Pancreas (tissue), 10 donors: ENCODE results near the gene MRPL41. TPM values are rescaled to one million over a fixed set of nuclear protein-coding genes. Genes with fewer than 3 reads are reported as not detected.
"Not testable (repeated sequence)": the region's sequence is repeated elsewhere in the genome, so short reads cannot be mapped to it uniquely, and the experiment has no call there.

ENCODE experiments used
- ATAC-seq, 4 donors: fragments of 200-7000 bp; cut with Tn5 transposase; one replicate each; pipeline versions ENCODE4 v1.8.0 to v1.9.1; 2020; ENCODE audit warnings: mild to moderate bottlenecking in 4 of 4, moderate library complexity in 4 of 4
- DNase-seq, 6 donors: peaks; one replicate each; pipeline ENCODE4 v3.0.0-alpha.2; 2020
- FAIRE-seq: peaks from 2 replicates; lab custom pipeline; 2012; peaks lifted over from hg19 to GRCh38; lab: Jason Lieb, UNC
- H3K27ac ChIP-seq, 4 donors: fragments of 200-600 bp; sonication (generic); 1 replicate in 3 of 4; 2 replicates in 1 of 4; pipeline versions ENCODE4 v1.5.0 to v1.8.0; 2020
- H3K27me3 ChIP-seq, 4 donors: fragments of 200-600 bp; one replicate each; pipeline ENCODE4 v1.8.0; 2021
- H3K36me3 ChIP-seq, 3 donors: fragments of 200-600 bp; sonication (generic) in 1 of 3; one replicate each; pipeline versions ENCODE4 v1.5.0 to v1.8.0; 2020 to 2021
- H3K4me1 ChIP-seq, 3 donors: fragments of 200-600 bp; one replicate each; pipeline ENCODE4 v1.8.0; 2021
- H3K4me3 ChIP-seq, 4 donors: fragments of 200-600 bp; sonication (generic) in 2 of 4; one replicate each; pipeline versions ENCODE4 v1.5.0 to v1.8.0; 2020 to 2021
- H3K9me3 ChIP-seq, 4 donors: fragments of 200-600 bp; one replicate each; pipeline ENCODE4 v1.8.0; 2021
- WGBS, 2 donors: extraction: QIAGEN DNeasy Blood & Tissue Kit; methylation state at CpG; one replicate each; pipeline ENCODE4 v1.1.7; 2013; 5-methylcytosine and 5-hydroxymethylcytosine counted together
- intact Hi-C, 3 donors: fragments of 100-400 bp; cut with DNase I; formaldehyde crosslinking; loops; one replicate each; pipeline versions ENCODE4 v1.11.1 to v1.14.2; 2022
- polyA plus RNA-seq, 2 donors: library from polyadenylated mRNA; stranded (reverse); fragments of 200-250 nt; gene quantifications; one replicate each; pipeline ENCODE4 v1.2.3, GENCODE V29; 2013
- total RNA-seq, 6 donors: library from RNA; stranded (reverse); fragmentation: NEBNext Ultra II Directional in 4 of 6; extraction: Animal tissue kit (Norgen Biotek cat#: 25700) in 4 of 6; gene quantifications; one replicate each; pipeline versions ENCODE4 v1.2.1 to v1.2.4, GENCODE V29; 2021 to 2023
- TF ChIP-seq, protein P1 (sequence below), 4 donors: fragments of 200-600 bp; sonication (generic) in 3 of 4; IDR thresholded peaks; one replicate each; pipeline versions ENCODE4 v1.5.0 to v1.8.0; 2021; ENCODE audit warnings: antibody characterized with exemption in 4 of 4
- donor health status: healthy with polysubstance abuse.
- donor health status: DM: no; HTN: no; CAD: no; lungs with moderate emphysema.
- donor health status: DM: no; HTN: no; CAD: no.
- donor health status: control.
- donor health status: control.
- donor health status: Bipolar disorder and iron deficiency.
- donor health status: DM: yes; HTN: yes; CAD: no.
- donor health status: DM: no; HTN: no; CAD: no.
- donor health status: DM: no; HTN: no; CAD: no.
- donor health status: DM: yes; HTN: yes; CAD: no.

The MRPL41 gene
- total and polyA plus RNA-seq, 8 donors, result 16.6 to 74.1 (median 23.6) TPM

DNA sequence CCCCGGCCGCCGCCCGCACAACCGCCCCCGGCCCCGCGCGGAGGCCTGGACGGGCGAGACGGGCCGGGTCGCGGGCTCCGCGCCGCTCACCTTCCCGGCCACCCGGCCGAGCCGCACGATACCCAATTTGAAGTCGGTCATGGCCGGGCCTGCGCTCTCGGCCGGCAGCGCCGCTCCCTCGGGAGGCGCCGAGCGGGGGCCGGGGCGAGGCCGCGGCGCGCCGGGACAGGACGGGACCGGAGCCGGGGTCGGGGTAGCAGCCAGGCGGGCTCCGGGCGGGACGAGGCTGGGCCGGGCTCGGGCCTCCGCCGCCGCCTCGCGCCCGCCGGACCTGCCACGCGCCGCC, 38.4 kb downstream of the MRPL41 start:
- WGBS, 2 donors, result 0 to 1% methylated on average over 36 to 61 of the region's 61 CpGs
- peaks cover 0 to 11% (median 7%) of the 10 kb centered on the region in 3 donors for H3K36me3 ChIP-seq
- H3K27me3 ChIP-seq, result no peaks in the 10 kb centered on the region
- no peaks in the 10 kb centered on the region for H3K9me3 ChIP-seq
- intact Hi-C loops, result no loop called here
- ATAC-seq (no peak), DNase-seq (no peak), FAIRE-seq (no peak)
- peak overlapping the region; percentile 38 to 86 (median 57) for H3K4me3 ChIP-seq
- no peak overlapping the region for H3K27ac ChIP-seq
- TF ChIP-seq, protein P1, sequence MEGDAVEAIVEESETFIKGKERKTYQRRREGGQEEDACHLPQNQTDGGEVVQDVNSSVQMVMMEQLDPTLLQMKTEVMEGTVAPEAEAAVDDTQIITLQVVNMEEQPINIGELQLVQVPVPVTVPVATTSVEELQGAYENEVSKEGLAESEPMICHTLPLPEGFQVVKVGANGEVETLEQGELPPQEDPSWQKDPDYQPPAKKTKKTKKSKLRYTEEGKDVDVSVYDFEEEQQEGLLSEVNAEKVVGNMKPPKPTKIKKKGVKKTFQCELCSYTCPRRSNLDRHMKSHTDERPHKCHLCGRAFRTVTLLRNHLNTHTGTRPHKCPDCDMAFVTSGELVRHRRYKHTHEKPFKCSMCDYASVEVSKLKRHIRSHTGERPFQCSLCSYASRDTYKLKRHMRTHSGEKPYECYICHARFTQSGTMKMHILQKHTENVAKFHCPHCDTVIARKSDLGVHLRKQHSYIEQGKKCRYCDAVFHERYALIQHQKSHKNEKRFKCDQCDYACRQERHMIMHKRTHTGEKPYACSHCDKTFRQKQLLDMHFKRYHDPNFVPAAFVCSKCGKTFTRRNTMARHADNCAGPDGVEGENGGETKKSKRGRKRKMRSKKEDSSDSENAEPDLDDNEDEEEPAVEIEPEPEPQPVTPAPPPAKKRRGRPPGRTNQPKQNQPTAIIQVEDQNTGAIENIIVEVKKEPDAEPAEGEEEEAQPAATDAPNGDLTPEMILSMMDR (IDR thresholded peaks at IDR 0.05), result no peak
- H3K4me1 ChIP-seq, result peaks cover 4 to 25% (median 11%) of the 10 kb centered on the region in 3 donors

DNA sequence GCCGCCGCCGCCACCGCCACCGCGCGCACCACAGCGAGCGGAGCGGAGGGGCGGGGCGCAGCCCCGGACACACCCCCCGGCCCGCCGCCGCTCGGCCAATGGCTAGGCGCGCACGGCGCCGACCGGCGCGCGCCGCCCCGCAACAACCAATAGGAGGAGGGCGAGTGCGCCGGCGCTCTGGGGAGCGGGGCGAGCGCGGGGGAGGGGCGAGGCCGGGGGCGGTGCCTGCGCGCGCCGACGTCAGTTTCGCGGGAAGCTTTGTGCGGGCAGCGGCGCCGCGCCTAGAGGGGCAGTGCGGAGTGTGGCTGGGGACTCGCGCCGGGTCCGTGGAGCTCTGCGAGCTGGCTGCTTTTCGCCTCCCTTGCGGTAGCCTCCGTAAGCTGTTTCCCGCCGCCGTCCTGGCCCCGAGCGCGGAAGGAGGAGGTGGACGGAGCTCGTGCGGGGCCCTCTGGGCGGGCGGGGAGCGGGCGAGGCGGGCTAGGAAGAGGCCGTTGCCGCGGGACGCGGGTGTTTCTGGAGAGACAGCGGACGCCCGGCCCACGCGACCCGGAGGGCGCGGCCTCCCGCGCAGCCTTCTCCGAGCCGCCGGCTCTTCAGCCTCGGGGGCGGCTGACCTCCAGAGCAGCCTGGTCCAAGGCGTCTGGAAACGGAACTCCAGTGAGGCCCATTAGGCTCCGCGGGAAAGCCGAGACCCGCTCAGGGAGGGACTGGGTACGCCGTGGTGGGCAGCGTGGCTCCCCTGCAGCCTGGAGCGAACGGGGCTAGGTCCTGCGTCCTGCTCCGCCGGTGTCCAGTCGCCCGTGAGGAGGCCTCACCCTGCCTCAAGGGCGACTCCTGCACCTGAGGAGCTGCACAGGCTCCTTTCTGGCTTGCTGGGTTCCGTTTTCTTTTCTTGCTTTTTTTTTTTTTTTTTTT, 39.0 kb downstream of the MRPL41 start, which contains the start of gene ZMYND19:
ZMYND19 (minus strand) TSS at position 44 of the 915 bp plus-strand sequence. CDS start 249 bp downstream, outside the sequence.
- FAIRE-seq, result no peak
- Histone ChIP-seq H3K27me3 (no peaks in the 10 kb centered on the region), H3K9me3 (no peaks in the 10 kb centered on the region), H3K36me3 (peaks cover 0 to 11% (median 7%) of the 10 kb centered on the region in 3 donors), H3K4me3 (peak within 1 kb of the TSS; percentile 42 to 86 (median 57)), H3K4me1 (peaks cover 4 to 25% (median 11%) of the 10 kb centered on the region in 3 donors), H3K27ac (peak within 1 kb of the TSS in 2 of 4 donors; percentile 3 to 46)
- peak; percentile 88 to 97 (median 93) for ATAC-seq
- DNase-seq, result peak; percentile 84 to 98 (median 93)
- TF ChIP-seq, protein P1 (IDR thresholded peaks at IDR 0.05), result no peak
- 1% methylated on average over 58 to 113 of the region's 113 CpGs for WGBS, 2 donors
- intact Hi-C loops, result no loop called here

DNA sequence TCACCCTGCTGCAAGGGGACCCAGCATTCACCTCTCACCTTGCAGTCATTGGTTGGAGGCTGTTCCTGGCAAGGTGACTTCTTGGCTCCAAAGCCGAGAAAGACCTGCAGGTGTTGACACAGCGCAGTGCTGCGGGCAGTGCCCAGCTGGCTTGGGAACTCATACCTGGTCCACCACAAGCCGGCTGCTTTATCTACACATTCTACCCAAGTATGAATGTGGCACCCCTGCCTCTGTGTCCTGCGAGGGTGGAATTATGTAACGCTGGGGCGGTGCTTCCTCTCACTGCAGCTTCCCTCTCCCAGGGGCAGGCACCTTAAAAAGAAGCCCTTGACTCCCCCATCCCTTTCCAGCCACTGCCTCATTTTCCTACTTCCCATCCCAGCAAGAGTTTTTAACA, 41.1 kb downstream of the MRPL41 start:
- DNase-seq (peak; percentile 70 to 91 (median 88)), FAIRE-seq (no peak), ATAC-seq (peak; percentile 62 to 86 (median 75))
- Histone ChIP-seq H3K27ac (peak overlapping the region in 3 of 4 donors; percentile 22 to 74 (median 51)), H3K4me1 (peaks cover 4 to 25% (median 11%) of the 10 kb centered on the region in 3 donors), H3K27me3 (no peaks in the 10 kb centered on the region), H3K9me3 (no peaks in the 10 kb centered on the region), H3K4me3 (no peak overlapping the region), H3K36me3 (no peaks in the 10 kb centered on the region)
- intact Hi-C loops, result no loop called here
- 23 to 32% methylated on average over 7 of the region's 7 CpGs for WGBS, 2 donors
- TF ChIP-seq, protein P1 (IDR thresholded peaks at IDR 0.05), result no peak

DNA sequence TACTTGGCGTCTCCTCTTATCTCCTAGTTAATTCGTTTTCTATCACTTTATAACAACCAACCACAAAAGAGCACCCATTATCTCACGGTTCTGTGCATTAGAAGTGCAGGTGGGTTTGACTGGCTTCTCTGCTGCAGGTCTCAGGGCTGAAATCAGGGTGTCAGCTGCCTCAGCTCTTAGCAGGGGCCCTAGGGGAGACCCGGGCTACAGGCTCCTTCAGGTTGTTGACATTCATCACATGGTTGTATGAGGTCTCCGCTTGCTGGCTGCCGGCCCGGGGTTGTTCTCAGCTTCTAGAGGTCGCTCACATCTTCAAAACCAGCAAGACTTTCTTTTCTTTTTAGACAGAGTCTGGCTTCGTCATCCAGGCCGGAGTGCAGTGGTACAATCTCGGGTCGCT, 41.5 kb downstream of the MRPL41 start:
- intact Hi-C loops, result no loop called here
- Histone ChIP-seq H3K4me1 (peaks cover 4 to 25% (median 11%) of the 10 kb centered on the region in 3 donors), H3K9me3 (no peaks in the 10 kb centered on the region), H3K27ac (peak overlapping the region; percentile 22 to 74 (median 48)), H3K27me3 (no peaks in the 10 kb centered on the region), H3K36me3 (no peaks in the 10 kb centered on the region), H3K4me3 (no peak overlapping the region)
- WGBS, 2 donors, result 29 to 36% methylated on average over 12 of the region's 12 CpGs
- DNase-seq, result peak in 4 of 6 donors; percentile 47 to 69 (median 64)
- FAIRE-seq, result no peak
- TF ChIP-seq, protein P1 (IDR thresholded peaks at IDR 0.05), result no peak
- peak; percentile 24 to 59 (median 28) for ATAC-seq

DNA sequence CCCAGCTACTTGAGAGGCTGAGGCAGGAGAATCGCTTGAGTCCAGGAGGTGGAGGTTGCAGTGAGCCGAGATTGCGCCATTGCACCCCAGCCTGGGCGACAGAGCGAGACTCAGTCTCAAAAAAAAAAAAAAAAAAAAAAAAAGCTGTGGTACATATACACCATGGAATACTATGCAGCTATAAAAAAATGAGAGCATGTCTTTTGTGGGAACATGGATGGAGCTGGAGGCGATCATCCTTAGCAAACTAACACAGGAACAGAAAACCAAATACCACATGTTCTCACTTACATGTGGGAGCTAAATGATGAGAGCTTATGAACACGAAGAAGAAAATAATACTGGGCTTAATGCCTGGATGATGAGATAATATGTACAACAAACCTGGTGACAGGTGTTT, 44.9 kb downstream of the MRPL41 start:
- FAIRE-seq, intact Hi-C loops, ATAC-seq: not testable (repeated sequence)

More for the DNA sequence above, 44.9 kb downstream of the MRPL41 start:
- H3K9me3 ChIP-seq, H3K4me3 ChIP-seq, DNase-seq, H3K27me3 ChIP-seq, H3K27ac ChIP-seq, H3K36me3 ChIP-seq: not testable (repeated sequence)
- 91 to 92% methylated on average over 7 of the region's 7 CpGs for WGBS, 2 donors
- H3K4me1 ChIP-seq, result peaks cover 4 to 12% (median 5%) of the 10 kb centered on the region in 3 donors
